Body of pancreas (tissue), 4 donors: ENCODE results near the gene MGMT.

Source experiments
- POLR2A ChIP-seq, 3 donors: fragments of 450-650 bp; IDR thresholded peaks; one replicate each; pipeline ENCODE4 v1.6.1; 2016; ENCODE audit warnings: antibody characterized with exemption in 3 of 3, mild to moderate bottlenecking in 2 of 3
- TF ChIP-seq, protein P1 (sequence below), 7 experiments: fragments of 450-650 bp in 4 of 7; fragments of 200-600 bp in 3 of 7; sonication (generic) in 3 of 7; IDR thresholded peaks; one replicate each; pipeline ENCODE4 v1.5.1; 2016 to 2019; ENCODE audit warnings: antibody characterized with exemption in 7 of 7

DNA sequence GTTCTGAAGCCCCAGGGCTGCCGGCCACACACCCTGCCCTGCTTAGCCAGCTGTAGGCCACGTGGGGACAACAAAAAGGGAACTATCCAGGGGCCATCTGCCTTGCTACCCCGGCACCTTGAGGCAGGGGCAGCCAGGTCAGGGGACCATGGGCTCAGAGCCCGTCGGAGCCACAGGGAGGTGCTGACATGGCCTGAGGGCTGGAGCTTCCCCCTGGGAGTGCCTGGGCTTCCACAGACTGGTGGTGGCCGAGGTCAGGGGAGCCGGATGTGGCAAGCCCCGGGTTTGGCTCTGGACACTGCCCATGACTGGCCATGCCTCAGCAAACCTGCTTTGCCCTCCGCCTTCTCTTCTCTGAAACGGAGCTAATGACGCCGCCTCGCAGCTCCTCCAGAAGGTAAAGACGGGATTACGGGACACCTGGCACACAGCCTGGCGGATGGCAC is 318.5 kb downstream of the MGMT start:
- TF ChIP-seq, protein P1, sequence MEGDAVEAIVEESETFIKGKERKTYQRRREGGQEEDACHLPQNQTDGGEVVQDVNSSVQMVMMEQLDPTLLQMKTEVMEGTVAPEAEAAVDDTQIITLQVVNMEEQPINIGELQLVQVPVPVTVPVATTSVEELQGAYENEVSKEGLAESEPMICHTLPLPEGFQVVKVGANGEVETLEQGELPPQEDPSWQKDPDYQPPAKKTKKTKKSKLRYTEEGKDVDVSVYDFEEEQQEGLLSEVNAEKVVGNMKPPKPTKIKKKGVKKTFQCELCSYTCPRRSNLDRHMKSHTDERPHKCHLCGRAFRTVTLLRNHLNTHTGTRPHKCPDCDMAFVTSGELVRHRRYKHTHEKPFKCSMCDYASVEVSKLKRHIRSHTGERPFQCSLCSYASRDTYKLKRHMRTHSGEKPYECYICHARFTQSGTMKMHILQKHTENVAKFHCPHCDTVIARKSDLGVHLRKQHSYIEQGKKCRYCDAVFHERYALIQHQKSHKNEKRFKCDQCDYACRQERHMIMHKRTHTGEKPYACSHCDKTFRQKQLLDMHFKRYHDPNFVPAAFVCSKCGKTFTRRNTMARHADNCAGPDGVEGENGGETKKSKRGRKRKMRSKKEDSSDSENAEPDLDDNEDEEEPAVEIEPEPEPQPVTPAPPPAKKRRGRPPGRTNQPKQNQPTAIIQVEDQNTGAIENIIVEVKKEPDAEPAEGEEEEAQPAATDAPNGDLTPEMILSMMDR (IDR thresholded peaks at IDR 0.05), result no peak
- no peak for TF ChIP-seq POLR2A (IDR thresholded peaks at IDR 0.05)
